Right lung (tissue), 10 donors: ENCODE results near the gene SHISA2. TPM values are rescaled to one million over a fixed set of nuclear protein-coding genes. Genes with fewer than 3 reads are reported as not detected.
A peak's percentile ranks its signal among the peaks of the same experiment; 100 is the strongest.
"Not testable (repeated sequence)": the region's sequence is repeated elsewhere in the genome, so short reads cannot be mapped to it uniquely, and the experiment has no call there.

ENCODE experiments used
- DNase-seq, 2 donors: peaks; one replicate each; pipeline ENCODE4 v3.0.0-alpha.2; 2013
- long read RNA-seq, 8 donors: transcript quantifications; one replicate each; lab custom pipeline, GENCODE V29; 2026
- polyA plus RNA-seq, 5 donors: library from polyadenylated mRNA; unstranded; fragments of 120-200 nt; gene quantifications; one replicate each; pipeline versions ENCODE4 v1.2.1 to v1.2.3, GENCODE V29; 2013; ENCODE audit warnings: inconsistent platforms in 1 of 5, low replicate concordance in 1 of 5; ENCODE audit not compliant: insufficient read length in 5 of 5, insufficient read depth in 1 of 5

SHISA2 gene
- 10 to 100 TPM; 37.8 to 60.0 (median 45.2) TPM for polyA plus RNA-seq
- long read RNA-seq, donor 1, transcript SHISA2-201 (2 exons, 2,860 nt) = major isoform, 31 of 31 reads
- long read RNA-seq, donor 1, partial matches to known transcripts = 0 of 31 reads
- long read RNA-seq, donor 1, other reads (novel, unspliced or antisense) = 0 of 31 reads
- long read RNA-seq, donor 2, transcript SHISA2-201 (2 exons, 2,860 nt) = major isoform, 9 of 9 reads
- long read RNA-seq, donor 2, partial matches to known transcripts = 0 of 9 reads
- long read RNA-seq, donor 2, other reads (novel, unspliced or antisense) = 0 of 9 reads
- long read RNA-seq, donor 3, transcript SHISA2-201 (2 exons, 2,860 nt) = major isoform, 26 of 26 reads
- long read RNA-seq, donor 3, partial matches to known transcripts = 0 of 26 reads
- long read RNA-seq, donor 3, other reads (novel, unspliced or antisense) = 0 of 26 reads
- long read RNA-seq, donor 4, transcript SHISA2-201 (2 exons, 2,860 nt) = major isoform, 32 of 32 reads
- long read RNA-seq, donor 4, partial matches to known transcripts = 0 of 32 reads
- long read RNA-seq, donor 4, other reads (novel, unspliced or antisense) = 0 of 32 reads
- long read RNA-seq, donor 5, transcript SHISA2-201 (2 exons, 2,860 nt) = major isoform, 26 of 26 reads
- long read RNA-seq, donor 5, partial matches to known transcripts = 0 of 26 reads
- long read RNA-seq, donor 5, other reads (novel, unspliced or antisense) = 0 of 26 reads
- long read RNA-seq, donor 6, transcript SHISA2-201 (2 exons, 2,860 nt) = major isoform, 37 of 37 reads
- long read RNA-seq, donor 6, partial matches to known transcripts = 0 of 37 reads
- long read RNA-seq, donor 6, other reads (novel, unspliced or antisense) = 0 of 37 reads
- long read RNA-seq, donor 7, transcript SHISA2-201 (2 exons, 2,860 nt) = major isoform, 40 of 40 reads
- long read RNA-seq, donor 7, partial matches to known transcripts = 0 of 40 reads
- long read RNA-seq, donor 7, other reads (novel, unspliced or antisense) = 0 of 40 reads
- long read RNA-seq, donor 8, transcript SHISA2-201 (2 exons, 2,860 nt) = major isoform, 13 of 13 reads
- long read RNA-seq, donor 8, partial matches to known transcripts = 0 of 13 reads
- long read RNA-seq, donor 8, other reads (novel, unspliced or antisense) = 0 of 13 reads

GRCh38 chr13:26051657-26052311, at the start of gene SHISA2:
Gene SHISA2, minus strand, starts transcription at chr13:26052016. Its CDS starts 1,041 bp downstream, at chr13:26050975.
- DNase-seq = peak; percentile 81 to 82

GRCh38 chr13:26095846-26096610, 44.2 kb upstream of the SHISA2 start:
- DNase-seq = no peak

- DNase-seq = no peak
Measured at GRCh38 chr13:26095338-26095737, 43.5 kb upstream of the SHISA2 start.

- not testable (repeated sequence) for DNase-seq
Measured at GRCh38 chr13:26076821-26077220, 25.0 kb upstream of the SHISA2 start.

- DNase-seq = peak in 1 of 2 donors; percentile 16
Measured at GRCh38 chr13:26075498-26075897, 23.7 kb upstream of the SHISA2 start.

- DNase-seq = no peak
Measured at GRCh38 chr13:26074706-26075105, 22.9 kb upstream of the SHISA2 start.

- not testable (repeated sequence) for DNase-seq
Measured at GRCh38 chr13:26072335-26072734, 20.5 kb upstream of the SHISA2 start.

- DNase-seq = no peak
Measured at GRCh38 chr13:26071691-26072090, 19.9 kb upstream of the SHISA2 start.

- DNase-seq = not testable (repeated sequence)
Measured at GRCh38 chr13:26069642-26070041, 17.8 kb upstream of the SHISA2 start.

GRCh38 chr13:26068372-26068771, 16.6 kb upstream of the SHISA2 start:
- not testable (repeated sequence) for DNase-seq

- no peak for DNase-seq
Measured at GRCh38 chr13:26067601-26068000, 15.8 kb upstream of the SHISA2 start.

GRCh38 chr13:26066492-26066891, 14.7 kb upstream of the SHISA2 start:
- not testable (repeated sequence) for DNase-seq

GRCh38 chr13:26062853-26063444, 11.1 kb upstream of the SHISA2 start:
- peak; percentile 55 to 69 for DNase-seq

GRCh38 chr13:26061947-26062346, 10.1 kb upstream of the SHISA2 start:
- no peak for DNase-seq

GRCh38 chr13:26061256-26061655, 9.4 kb upstream of the SHISA2 start:
- DNase-seq = no peak

- DNase-seq = no peak
Measured at GRCh38 chr13:26060357-26060756, 8.5 kb upstream of the SHISA2 start.

- DNase-seq = no peak
Measured at GRCh38 chr13:26058704-26059103, 6.9 kb upstream of the SHISA2 start.

GRCh38 chr13:26054896-26055295, 3.1 kb upstream of the SHISA2 start:
- DNase-seq = no peak

- no peak for DNase-seq
Measured at GRCh38 chr13:26053418-26053980, 1.7 kb upstream of the SHISA2 start.

GRCh38 chr13:26052337-26052736, 521 bp upstream of the SHISA2 start:
- DNase-seq = no peak
